ENCODE measurements around the gene SIRT1.
"Not testable (repeated sequence)": the region's sequence is repeated elsewhere in the genome, so short reads cannot be mapped to it uniquely, and the experiment has no call there.

SIRT1 gene

GRCh38 chr10:67884313-67884841 is at the start of gene SIRT1:
SIRT1 (plus strand) TSS chr10:67884656; CDS start chr10:67884722, 66 bp downstream.
- in situ Hi-C loops (cut with HindIII; ENCODE audit: low sequenced_read_pairs), result no loop called here

GRCh38 chr10:67835541-67836394 is 48.7 kb upstream of the SIRT1 start:
- in situ Hi-C loops (cut with HindIII; ENCODE audit: low sequenced_read_pairs), result not testable (repeated sequence)

- in situ Hi-C loops (cut with HindIII; ENCODE audit: low sequenced_read_pairs), result no loop called here
These were observed 48.0 kb upstream of the SIRT1 start for GRCh38 chr10:67836488-67836887.

- in situ Hi-C loops (cut with HindIII; ENCODE audit: low sequenced_read_pairs), result no loop called here
These were observed 47.5 kb upstream of the SIRT1 start for GRCh38 chr10:67836972-67837371.

- in situ Hi-C loops (cut with HindIII; ENCODE audit: low sequenced_read_pairs), result no loop called here
These were observed 46.7 kb upstream of the SIRT1 start, which contains the start of gene DNAJC12 for GRCh38 chr10:67837541-67838314. DNAJC12 (minus strand) TSS chr10:67838188; CDS start chr10:67838011, 177 bp downstream.

- in situ Hi-C loops (cut with HindIII; ENCODE audit: low sequenced_read_pairs), result not testable (repeated sequence)
These were observed 44.9 kb upstream of the SIRT1 start for GRCh38 chr10:67839511-67839910.

- in situ Hi-C loops (cut with HindIII; ENCODE audit: low sequenced_read_pairs), result no loop called here
These were observed 44.5 kb upstream of the SIRT1 start for GRCh38 chr10:67839951-67840350.

GRCh38 chr10:67841737-67842136 is 42.7 kb upstream of the SIRT1 start:
- in situ Hi-C loops (cut with HindIII; ENCODE audit: low sequenced_read_pairs), result no loop called here

- in situ Hi-C loops (cut with HindIII; ENCODE audit: low sequenced_read_pairs), result no loop called here
These were observed 41.2 kb upstream of the SIRT1 start for GRCh38 chr10:67843284-67843683.

- in situ Hi-C loops (cut with HindIII; ENCODE audit: low sequenced_read_pairs), result no loop called here
These were observed 35.0 kb upstream of the SIRT1 start for GRCh38 chr10:67849331-67850011.

GRCh38 chr10:67851186-67851585 is 33.3 kb upstream of the SIRT1 start:
- in situ Hi-C loops (cut with HindIII; ENCODE audit: low sequenced_read_pairs), result no loop called here

GRCh38 chr10:67852761-67853160 is 31.7 kb upstream of the SIRT1 start:
- in situ Hi-C loops (cut with HindIII; ENCODE audit: low sequenced_read_pairs), result no loop called here

GRCh38 chr10:67853512-67853911 is 30.9 kb upstream of the SIRT1 start:
- in situ Hi-C loops (cut with HindIII; ENCODE audit: low sequenced_read_pairs), result no loop called here

- in situ Hi-C loops (cut with HindIII; ENCODE audit: low sequenced_read_pairs), result no loop called here
These were observed 25.5 kb upstream of the SIRT1 start for GRCh38 chr10:67858971-67859370.

GRCh38 chr10:67861750-67862432 is 22.6 kb upstream of the SIRT1 start:
- in situ Hi-C loops (cut with HindIII; ENCODE audit: low sequenced_read_pairs), result no loop called here

- in situ Hi-C loops (cut with HindIII; ENCODE audit: low sequenced_read_pairs), result no loop called here
These were observed 21.4 kb upstream of the SIRT1 start for GRCh38 chr10:67863094-67863493.

GRCh38 chr10:67864607-67865371 is 19.7 kb upstream of the SIRT1 start:
- in situ Hi-C loops (cut with HindIII; ENCODE audit: low sequenced_read_pairs), result no loop called here

- in situ Hi-C loops (cut with HindIII; ENCODE audit: low sequenced_read_pairs), result no loop called here
These were observed 16.3 kb upstream of the SIRT1 start for GRCh38 chr10:67868132-67868531.

GRCh38 chr10:67869996-67870395 is 14.5 kb upstream of the SIRT1 start:
- in situ Hi-C loops (cut with HindIII; ENCODE audit: low sequenced_read_pairs), result no loop called here

Data from DLD1 (cell line).